Endothelial cell of umbilical vein (primary cell): Measurements from ENCODE around the gene SSBP3. TPM values are rescaled to one million over a fixed set of nuclear protein-coding genes. Genes with fewer than 3 reads are reported as not detected.

Experiments
- BruUV-seq: library from RNA; stranded (reverse); fragments of 400-500 nt; replicated peaks from 2 replicates; lab custom pipeline; 2021; lab: Mats Ljungman, UMichigan
- CTCF ChIA-PET: fragments of 300-600, 350-600 bp; sonication (Branson Sonifier 250); formaldehyde crosslinking; loops from one replicate; lab custom pipeline; 2021; ENCODE audit warnings: antibody characterized with exemption, inconsistent platforms; lab: Charles Lee
- POLR2A ChIA-PET: fragments of 300-600, 350-600 bp; sonication (Branson Sonifier 250); formaldehyde crosslinking; loops from one replicate; lab custom pipeline; 2021; ENCODE audit warnings: antibody characterized with exemption, inconsistent platforms; lab: Charles Lee
- DNase-seq: peaks from one replicate; pipeline ENCODE4 v3.0.0-alpha.2; 2011; ENCODE audit warnings: low read depth, low spot score
- FAIRE-seq: peaks from 2 replicates; lab custom pipeline; 2011; peaks lifted over from hg19 to GRCh38; lab: Jason Lieb, UNC
- H2AFZ ChIP-seq: 2 replicates; pipeline ENCODE4 v1.6.0; 2012; ENCODE audit warnings: low read depth, low read length, control low read depth, inconsistent platforms
- H3K27ac ChIP-seq: 2 replicates; pipeline ENCODE4 v1.5.1; 2011; ENCODE audit warnings: low read depth, mild to moderate bottlenecking, control low read depth, low read length, moderate library complexity; ENCODE audit not compliant: insufficient read depth
- H3K27me3 ChIP-seq, 2 experiments: 2 replicates each; pipeline versions ENCODE4 v1.6.0 to v1.6.1; 2011; ENCODE audit warnings: low read length in 2 of 2, mixed read lengths in 1 of 2; ENCODE audit not compliant: control insufficient read depth in 2 of 2, insufficient read depth in 2 of 2
- H3K36me3 ChIP-seq, 2 experiments: 2 replicates in 1 of 2; 3 replicates in 1 of 2; pipeline ENCODE4 v1.5.1; 2011; ENCODE audit warnings: low read length in 2 of 2, mild to moderate bottlenecking in 1 of 2, moderate library complexity in 1 of 2; ENCODE audit not compliant: control insufficient read depth in 2 of 2, insufficient read depth in 2 of 2; ENCODE audit errors: extremely low read depth in 1 of 2
- H3K4me1 ChIP-seq: 3 replicates; pipeline ENCODE4 v1.5.1; 2011; ENCODE audit warnings: mild to moderate bottlenecking, low read length; ENCODE audit not compliant: control insufficient read depth, insufficient read depth; ENCODE audit errors: extremely low read depth
- H3K4me2 ChIP-seq: 2 replicates; pipeline ENCODE4 v1.6.1; 2011; ENCODE audit warnings: low read length, control low read depth, mixed read lengths; ENCODE audit not compliant: insufficient read depth
- H3K4me3 ChIP-seq, 3 experiments: fragments of 200-600 bp in 1 of 3; sonication (generic), shearing (Covaris generic) in 1 of 3; replicated peaks in 1 of 3; 2 replicates each; pipeline ENCODE4 v1.5.1; 2011 to 2016; ENCODE audit warnings: control low read depth in 3 of 3, low read length in 3 of 3, mild to moderate bottlenecking in 2 of 3, inconsistent platforms in 1 of 3, low read depth in 1 of 3, moderate library complexity in 1 of 3; ENCODE audit not compliant: insufficient read depth in 1 of 3
- H3K79me2 ChIP-seq: 2 replicates; pipeline ENCODE4 v1.6.0; 2012; ENCODE audit warnings: low read length, inconsistent platforms; ENCODE audit not compliant: control insufficient read depth, insufficient read depth
- H3K9ac ChIP-seq: replicated peaks from 2 replicates; pipeline ENCODE3; 2011; ENCODE audit warnings: low read length, control low read depth; ENCODE audit not compliant: insufficient read depth; ENCODE audit errors: extremely low read depth
- H3K9me1 ChIP-seq: replicated peaks from 3 replicates; pipeline ENCODE4 v1.6.0; 2011; ENCODE audit warnings: mild to moderate bottlenecking, low read length; ENCODE audit not compliant: control insufficient read depth, insufficient read depth; ENCODE audit errors: extremely low read depth
- H3K9me3 ChIP-seq: replicated peaks from 2 replicates; pipeline ENCODE4 v1.5.1; 2012; ENCODE audit warnings: low read length, inconsistent platforms; ENCODE audit not compliant: control insufficient read depth, insufficient read depth
- H4K20me1 ChIP-seq: replicated peaks from 2 replicates; pipeline ENCODE3; 2011; ENCODE audit warnings: mild to moderate bottlenecking, low read length; ENCODE audit not compliant: control insufficient read depth, insufficient read depth; ENCODE audit errors: extremely low read depth
- EZH2 ChIP-seq: IDR thresholded peaks from 2 replicates; pipeline ENCODE4 v1.6.1; 2012; ENCODE audit warnings: borderline replicate concordance, low read depth, mild to moderate bottlenecking, moderate library complexity, low read length, inconsistent platforms; ENCODE audit not compliant: severe bottlenecking
- FOS ChIP-seq: IDR thresholded peaks from 2 replicates; pipeline ENCODE4 v1.6.1; 2011; ENCODE audit warnings: mild to moderate bottlenecking, low read length, moderate library complexity, borderline replicate concordance; ENCODE audit not compliant: insufficient read depth
- GATA2 ChIP-seq: IDR thresholded peaks from 2 replicates; pipeline ENCODE4 v1.7.0; 2011; ENCODE audit warnings: low read depth, mild to moderate bottlenecking, moderate library complexity, mixed read lengths, low read length; ENCODE audit not compliant: insufficient read length, insufficient read depth
- JUN ChIP-seq: IDR thresholded peaks from 2 replicates; pipeline ENCODE4 v1.6.1; 2011; ENCODE audit warnings: borderline replicate concordance, low read depth; ENCODE audit not compliant: insufficient read length, insufficient read depth
- MYC ChIP-seq: IDR thresholded peaks from one replicate; pipeline ENCODE4 v1.6.1; 2011; ENCODE audit warnings: mild to moderate bottlenecking, low read depth, low read length
- POLR2A ChIP-seq: IDR thresholded peaks from 2 replicates; pipeline ENCODE4 v1.6.1; 2012; ENCODE audit warnings: low read depth, mild to moderate bottlenecking, control low read depth, low read length
- POLR2AphosphoS5 ChIP-seq: IDR thresholded peaks from 2 replicates; pipeline ENCODE4 v1.6.1; 2012; ENCODE audit warnings: low read depth, mild to moderate bottlenecking, control low read depth, low read length, moderate library complexity; ENCODE audit not compliant: insufficient read depth
- dilution Hi-C: fragments of 300-500 bp; cut with MboI; formaldehyde crosslinking; loops from one replicate; pipeline ENCODE4 v1.15.0; 2019; ENCODE audit warnings: low sequenced_read_pairs; ENCODE audit not compliant: extremely low pct_ligation_motif_present
- intact Hi-C: fragments of 100-400 bp; cut with micrococcal nuclease; formaldehyde crosslinking; loops from one replicate; pipeline ENCODE4 v1.10.0; 2022
- polyA plus RNA-seq, 4 experiments: library from polyadenylated mRNA; depleted of rRNA in 3 of 4; stranded (reverse) in 3 of 4; unstranded in 1 of 4; fragments of >200 nt; gene quantifications; 2 replicates each; pipeline versions ENCODE4 v1.2.1 to v1.2.3, GENCODE V29; 2011 to 2012; ENCODE audit warnings: missing spikeins in 1 of 4
- total RNA-seq: library from RNA; stranded (reverse); gene quantifications from 2 replicates; pipeline ENCODE4 v1.2.3, GENCODE V29; 2021
- TF ChIP-seq, protein P1 (sequence below): IDR thresholded peaks from 2 replicates; pipeline ENCODE4 v1.6.1; 2011; ENCODE audit not compliant: insufficient read depth, insufficient read length
- TF ChIP-seq, protein P2 (sequence below), 2 donors: IDR thresholded peaks; 1 replicate in 1 of 2; 2 replicates in 1 of 2; pipeline ENCODE4 v1.5.1; 2011; ENCODE audit warnings: low read length in 2 of 2, mild to moderate bottlenecking in 2 of 2, moderate library complexity in 2 of 2, control low read depth in 1 of 2, inconsistent platforms in 1 of 2, low read depth in 1 of 2; ENCODE audit not compliant: insufficient read depth in 1 of 2; ENCODE audit errors: extremely low read depth in 1 of 2

Gene SSBP3
- total and polyA plus RNA-seq, 2 donors (not counting 3 experiments of a cell fraction or from before 2014, with no cell fraction given) = 44.9 to 59.4 TPM

DNA sequence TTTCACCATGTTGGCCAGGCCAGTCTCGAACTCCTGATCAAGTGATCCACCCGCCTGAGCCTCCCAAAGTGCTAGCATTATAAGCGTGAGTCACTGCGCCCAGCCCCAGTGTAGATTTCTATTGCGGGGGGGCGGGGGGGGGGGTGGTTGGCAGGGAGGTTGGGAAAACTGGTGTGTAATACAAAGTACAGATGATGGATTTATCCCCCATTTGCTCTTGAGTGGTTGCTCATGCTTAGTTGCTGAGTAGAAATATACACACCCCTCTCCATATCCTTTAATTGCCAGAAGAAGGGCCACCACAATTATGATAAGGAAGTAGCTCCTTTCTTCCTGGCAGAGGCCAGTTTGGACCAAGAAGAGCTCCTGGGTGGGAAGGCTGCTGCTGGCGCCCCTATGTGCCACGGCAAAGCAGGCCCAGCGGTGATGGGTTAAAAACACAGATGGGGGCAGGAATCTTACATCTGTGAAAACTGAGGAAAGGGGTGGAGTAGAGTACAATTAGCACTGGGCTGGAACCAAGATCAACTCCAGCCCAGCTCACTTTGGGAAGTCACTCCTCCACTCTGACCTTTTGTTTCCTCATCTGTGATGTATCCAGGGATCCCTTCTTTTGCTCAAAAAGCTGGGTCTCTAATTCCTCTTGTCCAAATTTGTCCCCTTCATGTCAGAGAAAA is 151.0 kb downstream of the SSBP3 start:
- H3K4me1 ChIP-seq = peaks cover 17% of the 10 kb centered on the region
- H4K20me1 ChIP-seq = no peaks in the 10 kb centered on the region
- POLR2A ChIA-PET = no interaction called here

More for the DNA sequence above, 151.0 kb downstream of the SSBP3 start:
- dilution Hi-C loops (no loop called here), intact Hi-C loops (no loop called here)
- Histone ChIP-seq H3K36me3 (peaks cover 0 to 7% of the 10 kb centered on the region in 2 experiments), H3K4me3 (no peak overlapping the region), H3K9ac (no peak overlapping the region), H3K4me2 (no peak overlapping the region), H2AFZ (no peak overlapping the region), H3K27me3 (no peaks in the 10 kb centered on the region), H3K9me1 (no peaks in the 10 kb centered on the region), H3K79me2 (no peaks in the 10 kb centered on the region), H3K27ac (no peak overlapping the region), H3K9me3 (no peaks in the 10 kb centered on the region)
- no peak for TF ChIP-seq EZH2
- TF ChIP-seq, protein P1, sequence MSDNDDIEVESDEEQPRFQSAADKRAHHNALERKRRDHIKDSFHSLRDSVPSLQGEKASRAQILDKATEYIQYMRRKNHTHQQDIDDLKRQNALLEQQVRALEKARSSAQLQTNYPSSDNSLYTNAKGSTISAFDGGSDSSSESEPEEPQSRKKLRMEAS = no peak
- TF ChIP-seq JUN = no peak
- no peak for TF ChIP-seq MYC
- TF ChIP-seq, protein P2, sequence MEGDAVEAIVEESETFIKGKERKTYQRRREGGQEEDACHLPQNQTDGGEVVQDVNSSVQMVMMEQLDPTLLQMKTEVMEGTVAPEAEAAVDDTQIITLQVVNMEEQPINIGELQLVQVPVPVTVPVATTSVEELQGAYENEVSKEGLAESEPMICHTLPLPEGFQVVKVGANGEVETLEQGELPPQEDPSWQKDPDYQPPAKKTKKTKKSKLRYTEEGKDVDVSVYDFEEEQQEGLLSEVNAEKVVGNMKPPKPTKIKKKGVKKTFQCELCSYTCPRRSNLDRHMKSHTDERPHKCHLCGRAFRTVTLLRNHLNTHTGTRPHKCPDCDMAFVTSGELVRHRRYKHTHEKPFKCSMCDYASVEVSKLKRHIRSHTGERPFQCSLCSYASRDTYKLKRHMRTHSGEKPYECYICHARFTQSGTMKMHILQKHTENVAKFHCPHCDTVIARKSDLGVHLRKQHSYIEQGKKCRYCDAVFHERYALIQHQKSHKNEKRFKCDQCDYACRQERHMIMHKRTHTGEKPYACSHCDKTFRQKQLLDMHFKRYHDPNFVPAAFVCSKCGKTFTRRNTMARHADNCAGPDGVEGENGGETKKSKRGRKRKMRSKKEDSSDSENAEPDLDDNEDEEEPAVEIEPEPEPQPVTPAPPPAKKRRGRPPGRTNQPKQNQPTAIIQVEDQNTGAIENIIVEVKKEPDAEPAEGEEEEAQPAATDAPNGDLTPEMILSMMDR (IDR thresholded peaks at IDR 0.05; ENCODE audit: extremely low read depth in 1 of 2, insufficient read depth in 1 of 2, low read depth in 1 of 2, low read length in 2 of 2) = no peak
- TF ChIP-seq POLR2AphosphoS5 = no peak
- no peak for TF ChIP-seq GATA2
- no peak for TF ChIP-seq FOS
- TF ChIP-seq POLR2A = no peak
- FAIRE-seq (no peak), DNase-seq (no peak)
- BruUV-seq = no TSS peak
- CTCF ChIA-PET = interaction anchor here (0.9 to 1.6 kb wide), 3 partner anchors 14 to 174 kb away, joined by 4 read pairs; no protein-coding TSS in a partner anchor
